ENCODE measurements around the gene NDUFC1.
"Not testable (repeated sequence)": the region's sequence is repeated elsewhere in the genome, so short reads cannot be mapped to it uniquely, and the experiment has no call there.

Gene NDUFC1

GRCh38 chr4:139278912-139279759 lies 23.1 kb downstream of the NDUFC1 start:
- Mint-ChIP-seq H3K27ac (no peak overlapping the region), H3K4me3 (peak overlapping the region; percentile 78)

GRCh38 chr4:139278485-139278884 lies 23.8 kb downstream of the NDUFC1 start:
- peaks cover 47% of the 10 kb centered on the region for H3K27me3 Mint-ChIP-seq
- no peaks in the 10 kb centered on the region for H3K9me3 Mint-ChIP-seq
- peaks cover 20% of the 10 kb centered on the region for H3K4me1 Mint-ChIP-seq
- ATAC-seq, result no peak
- peak overlapping the region; percentile 78 for H3K4me3 Mint-ChIP-seq
- no peaks in the 10 kb centered on the region for H3K36me3 Mint-ChIP-seq
- H3K27ac Mint-ChIP-seq, result no peak overlapping the region

More at GRCh38 chr4:139278912-139279759, 23.1 kb downstream of the NDUFC1 start:
- no peaks in the 10 kb centered on the region for H3K36me3 Mint-ChIP-seq
- no peak for ATAC-seq
- no peaks in the 10 kb centered on the region for H3K9me3 Mint-ChIP-seq
- peaks cover 41% of the 10 kb centered on the region for H3K27me3 Mint-ChIP-seq
- peaks cover 20% of the 10 kb centered on the region for H3K4me1 Mint-ChIP-seq

GRCh38 chr4:139275281-139275735 lies 27.0 kb downstream of the NDUFC1 start:
- ATAC-seq, result no peak
- no peaks in the 10 kb centered on the region for H3K9me3 Mint-ChIP-seq
- H3K4me3 Mint-ChIP-seq, result no peak overlapping the region
- peaks cover 37% of the 10 kb centered on the region for H3K27me3 Mint-ChIP-seq
- no peaks in the 10 kb centered on the region for H3K36me3 Mint-ChIP-seq
- peaks cover 18% of the 10 kb centered on the region for H3K4me1 Mint-ChIP-seq
- no peak overlapping the region for H3K27ac Mint-ChIP-seq

GRCh38 chr4:139274790-139275189 lies 27.5 kb downstream of the NDUFC1 start:
- peaks cover 32% of the 10 kb centered on the region for H3K27me3 Mint-ChIP-seq

GRCh38 chr4:139273835-139274234 lies 28.4 kb downstream of the NDUFC1 start:
- Mint-ChIP-seq H3K36me3 (no peaks in the 10 kb centered on the region), H3K4me1 (peaks cover 3% of the 10 kb centered on the region), H3K4me3 (no peak overlapping the region), H3K9me3 (no peaks in the 10 kb centered on the region), H3K27me3 (peaks cover 22% of the 10 kb centered on the region), H3K27ac (no peak overlapping the region)
- ATAC-seq, result no peak

More at GRCh38 chr4:139274790-139275189, 27.5 kb downstream of the NDUFC1 start:
- ATAC-seq, result no peak
- Mint-ChIP-seq H3K4me1 (peaks cover 13% of the 10 kb centered on the region), H3K27ac (no peak overlapping the region), H3K4me3 (no peak overlapping the region), H3K36me3 (no peaks in the 10 kb centered on the region), H3K9me3 (no peaks in the 10 kb centered on the region)

- H3K27ac Mint-ChIP-seq, result peak overlapping the region; percentile 44
- H3K36me3 Mint-ChIP-seq, result no peaks in the 10 kb centered on the region
- peaks cover 16% of the 10 kb centered on the region for H3K4me1 Mint-ChIP-seq
- no peak for ATAC-seq
- no peaks in the 10 kb centered on the region for H3K9me3 Mint-ChIP-seq
- no peaks in the 10 kb centered on the region for H3K27me3 Mint-ChIP-seq
- no peak overlapping the region for H3K4me3 Mint-ChIP-seq
These were observed 35.0 kb downstream of the NDUFC1 start for GRCh38 chr4:139267301-139267700.

- Mint-ChIP-seq H3K4me3 (peak overlapping the region; percentile 68), H3K9me3 (no peaks in the 10 kb centered on the region), H3K27ac (peak overlapping the region; percentile 44), H3K27me3 (no peaks in the 10 kb centered on the region), H3K36me3 (no peaks in the 10 kb centered on the region), H3K4me1 (peaks cover 16% of the 10 kb centered on the region)
- ATAC-seq, result peak; percentile 99
These were observed 35.6 kb downstream of the NDUFC1 start for GRCh38 chr4:139266583-139267257.

- H3K27me3 Mint-ChIP-seq, result no peaks in the 10 kb centered on the region
- peak overlapping the region; percentile 44 for H3K27ac Mint-ChIP-seq
- no peaks in the 10 kb centered on the region for H3K9me3 Mint-ChIP-seq
- peak overlapping the region; percentile 68 for H3K4me3 Mint-ChIP-seq
- no peak for ATAC-seq
- H3K36me3 Mint-ChIP-seq, result no peaks in the 10 kb centered on the region
- H3K4me1 Mint-ChIP-seq, result peaks cover 16% of the 10 kb centered on the region
These were observed 36.1 kb downstream of the NDUFC1 start for GRCh38 chr4:139266208-139266582.

- H3K9me3 Mint-ChIP-seq, result no peaks in the 10 kb centered on the region
- no peaks in the 10 kb centered on the region for H3K27me3 Mint-ChIP-seq
- H3K4me1 Mint-ChIP-seq, result peaks cover 16% of the 10 kb centered on the region
- H3K27ac Mint-ChIP-seq, result peak overlapping the region; percentile 4
- H3K4me3 Mint-ChIP-seq, result no peak overlapping the region
- no peaks in the 10 kb centered on the region for H3K36me3 Mint-ChIP-seq
- no peak for ATAC-seq
These were observed 36.6 kb downstream of the NDUFC1 start for GRCh38 chr4:139265654-139266053.

GRCh38 chr4:139256349-139256748 lies 45.9 kb downstream of the NDUFC1 start:
- Mint-ChIP-seq H3K4me3 (no peak overlapping the region), H3K4me1 (peaks cover 13% of the 10 kb centered on the region), H3K9me3 (no peaks in the 10 kb centered on the region), H3K27me3 (no peaks in the 10 kb centered on the region), H3K36me3 (no peaks in the 10 kb centered on the region), H3K27ac (no peak overlapping the region)
- ATAC-seq, result no peak

- not testable (repeated sequence) for H3K27ac Mint-ChIP-seq, H3K9me3 Mint-ChIP-seq, H3K36me3 Mint-ChIP-seq, H3K27me3 Mint-ChIP-seq, H3K4me3 Mint-ChIP-seq, ATAC-seq
- H3K4me1 Mint-ChIP-seq, result peaks cover 13% of the 10 kb centered on the region
These were observed 46.7 kb downstream of the NDUFC1 start for GRCh38 chr4:139255581-139255980.

GRCh38 chr4:139253713-139254112 lies 48.6 kb downstream of the NDUFC1 start:
- Mint-ChIP-seq H3K36me3 (no peaks in the 10 kb centered on the region), H3K4me1 (peaks cover 13% of the 10 kb centered on the region), H3K27me3 (no peaks in the 10 kb centered on the region), H3K27ac (peak overlapping the region; percentile 39), H3K9me3 (no peaks in the 10 kb centered on the region), H3K4me3 (no peak overlapping the region)
- ATAC-seq, result no peak

GRCh38 chr4:139253046-139253445 lies 49.2 kb downstream of the NDUFC1 start:
- H3K9me3 Mint-ChIP-seq, result no peaks in the 10 kb centered on the region
- ATAC-seq, result peak; percentile 53
- H3K4me3 Mint-ChIP-seq, result no peak overlapping the region
- no peaks in the 10 kb centered on the region for H3K27me3 Mint-ChIP-seq
- H3K27ac Mint-ChIP-seq, result peak overlapping the region; percentile 39
- peaks cover 13% of the 10 kb centered on the region for H3K4me1 Mint-ChIP-seq
- H3K36me3 Mint-ChIP-seq, result no peaks in the 10 kb centered on the region

- H3K27ac Mint-ChIP-seq, result no peak overlapping the region
- H3K4me3 Mint-ChIP-seq, result no peak overlapping the region
- no peak for ATAC-seq
- H3K36me3 Mint-ChIP-seq, result no peaks in the 10 kb centered on the region
- H3K9me3 Mint-ChIP-seq, result no peaks in the 10 kb centered on the region
- no peaks in the 10 kb centered on the region for H3K27me3 Mint-ChIP-seq
- peaks cover 4% of the 10 kb centered on the region for H3K4me1 Mint-ChIP-seq
These were observed 54.5 kb downstream of the NDUFC1 start for GRCh38 chr4:139247700-139248238.

- no peaks in the 10 kb centered on the region for H3K27me3 Mint-ChIP-seq
- no peaks in the 10 kb centered on the region for H3K9me3 Mint-ChIP-seq
- no peak for ATAC-seq
- no peak overlapping the region for H3K27ac Mint-ChIP-seq
- H3K36me3 Mint-ChIP-seq, result no peaks in the 10 kb centered on the region
- no peak overlapping the region for H3K4me3 Mint-ChIP-seq
- no peaks in the 10 kb centered on the region for H3K4me1 Mint-ChIP-seq
These were observed 55.0 kb downstream of the NDUFC1 start for GRCh38 chr4:139247241-139247640.

All from stimulated activated memory B cell treated with anti-CD40 and anti-IgM and Interleukin-4, amounts not matched to agents 10 μg/mL and 1 μg/mL and 100 μg/mL, for 72 hours (primary cell).